IMR-90 (cell line): ENCODE data around the gene IL1B. TPM values are rescaled to one million over a fixed set of nuclear protein-coding genes. Genes with fewer than 3 reads are reported as not detected.

ENCODE experiments used
- ATAC-seq: fragments of 200-7000 bp; cut with Tn5 transposase; 2 replicates; pipeline ENCODE4 v1.9.1; 2020; ENCODE audit warnings: low read depth, mild to moderate bottlenecking, moderate library complexity
- BruUV-seq: library from RNA; stranded (reverse); fragments of 400-500 nt; replicated peaks from 2 replicates; lab custom pipeline; 2021; lab: Mats Ljungman, UMichigan
- CTCF ChIA-PET: fragments of 300-600 bp; formaldehyde crosslinking; extraction: SDS; loops from one replicate; lab custom pipeline; 2021; ENCODE audit warnings: antibody characterized with exemption; lab: Yijun Ruan, JAX
- POLR2A ChIA-PET: fragments of 300-600 bp; sonication (Branson Sonifier 250); formaldehyde crosslinking; loops from one replicate; lab custom pipeline; 2022; ENCODE audit warnings: antibody characterized with exemption; ENCODE audit not compliant: unreplicated experiment; lab: Charles Lee
- DNase-seq: peaks from one replicate; pipeline ENCODE4 v3.0.0; 2013
- H2AFZ ChIP-seq: replicated peaks from 2 replicates; pipeline ENCODE3; 2013; ENCODE audit warnings: low read length, mild to moderate bottlenecking; ENCODE audit not compliant: poor library complexity
- H2AK5ac ChIP-seq: 2 replicates; pipeline ENCODE4 v1.6.1; 2013; ENCODE audit warnings: low read depth, low read length, inconsistent platforms
- H2AK9ac ChIP-seq: replicated peaks from 2 replicates; pipeline ENCODE3; 2013; ENCODE audit warnings: mild to moderate bottlenecking, low read depth, low read length, moderate library complexity; ENCODE audit not compliant: poor library complexity
- H2BK120ac ChIP-seq: 2 replicates; pipeline ENCODE4 v1.6.1; 2013; ENCODE audit warnings: low read depth, low read length, inconsistent platforms
- H2BK15ac ChIP-seq: 3 replicates; pipeline ENCODE4 v1.6.1; 2013; ENCODE audit warnings: low read depth, low read length, inconsistent platforms
- H2BK20ac ChIP-seq: 2 replicates; pipeline ENCODE4 v1.6.1; 2013; ENCODE audit warnings: low read depth, mild to moderate bottlenecking, inconsistent platforms, low read length, moderate library complexity
- H2BK5ac ChIP-seq: 2 replicates; pipeline ENCODE4 v1.6.1; 2013; ENCODE audit warnings: mild to moderate bottlenecking, low read depth, low read length, inconsistent platforms; ENCODE audit not compliant: poor library complexity, severe bottlenecking
- H3K14ac ChIP-seq: replicated peaks from 2 replicates; pipeline ENCODE4 v1.6.1; 2013; ENCODE audit warnings: low read depth, low read length, inconsistent platforms
- H3K18ac ChIP-seq: 2 replicates; pipeline ENCODE4 v1.6.1; 2013; ENCODE audit warnings: low read depth, low read length, control low read depth
- H3K23ac ChIP-seq: 2 replicates; pipeline ENCODE4 v1.6.1; 2013; ENCODE audit warnings: low read depth, low read length, inconsistent platforms
- H3K27ac ChIP-seq: 2 replicates; pipeline ENCODE4 v1.5.1; 2013; ENCODE audit warnings: mild to moderate bottlenecking, control low read depth, low read length; ENCODE audit not compliant: insufficient read depth
- H3K27me3 ChIP-seq: 2 replicates; pipeline ENCODE4 v1.6.1; 2013; ENCODE audit warnings: low read length; ENCODE audit not compliant: control insufficient read depth, insufficient read depth
- H3K36me3 ChIP-seq: 2 replicates; pipeline ENCODE4 v1.6.1; 2013; ENCODE audit warnings: low read length, mixed read lengths; ENCODE audit not compliant: control insufficient read depth, insufficient read depth
- H3K4ac ChIP-seq: 2 replicates; pipeline ENCODE4 v1.6.1; 2013; ENCODE audit warnings: low read depth, low read length, inconsistent platforms
- H3K4me1 ChIP-seq: 2 replicates; pipeline ENCODE4 v1.6.1; 2013; ENCODE audit warnings: low read length, mixed read lengths; ENCODE audit not compliant: control insufficient read depth, insufficient read depth
- H3K4me2 ChIP-seq: 2 replicates; pipeline ENCODE4 v1.6.1; 2013; ENCODE audit warnings: low read depth, mild to moderate bottlenecking, control low read depth, low read length, moderate library complexity
- H3K4me3 ChIP-seq: 2 replicates; pipeline ENCODE4 v1.5.1; 2013; ENCODE audit warnings: low read depth, mild to moderate bottlenecking, control low read depth, low read length, moderate library complexity; ENCODE audit not compliant: insufficient read depth
- H3K56ac ChIP-seq: 2 replicates; pipeline ENCODE4 v1.6.1; 2013; ENCODE audit warnings: low read length, inconsistent platforms; ENCODE audit not compliant: insufficient read depth; ENCODE audit errors: extremely low read depth
- H3K79me1 ChIP-seq, 2 experiments: 2 replicates each; pipeline ENCODE4 v1.6.1; 2013; ENCODE audit warnings: low read length in 2 of 2, inconsistent platforms in 1 of 2, low read depth in 1 of 2
- H3K9ac ChIP-seq: 2 replicates; pipeline ENCODE4 v1.6.1; 2013; ENCODE audit warnings: low read depth, low read length, control low read depth
- H3K9me1 ChIP-seq: 2 replicates; pipeline ENCODE4 v1.6.1; 2013; ENCODE audit warnings: low read length, inconsistent platforms; ENCODE audit not compliant: insufficient read depth
- H3K9me3 ChIP-seq: 2 replicates; pipeline ENCODE4 v1.6.1; 2013; ENCODE audit warnings: low read length; ENCODE audit not compliant: control insufficient read depth, insufficient read depth
- H4K20me1 ChIP-seq: 2 replicates; pipeline ENCODE4 v1.6.1; 2013; ENCODE audit warnings: low read length, inconsistent platforms; ENCODE audit not compliant: insufficient read depth
- H4K5ac ChIP-seq: 2 replicates; pipeline ENCODE4 v1.6.1; 2013; ENCODE audit warnings: mild to moderate bottlenecking, low read depth, low read length, control low read depth
- H4K8ac ChIP-seq, 2 experiments: 2 replicates each; pipeline ENCODE4 v1.6.1; 2013; ENCODE audit warnings: low read depth in 2 of 2, low read length in 2 of 2, control low read depth in 1 of 2, inconsistent platforms in 1 of 2
- H4K91ac ChIP-seq: 2 replicates; pipeline ENCODE4 v1.6.1; 2013; ENCODE audit warnings: low read depth, low read length, inconsistent platforms; ENCODE audit not compliant: insufficient read depth
- BHLHE40 ChIP-seq: fragments of 150-350 bp; IDR thresholded peaks from 2 replicates; pipeline ENCODE4 v1.6.1; 2016; ENCODE audit warnings: mild to moderate bottlenecking, low read depth, low read length
- CEBPB ChIP-seq: IDR thresholded peaks from 2 replicates; pipeline ENCODE4 v1.6.1; 2012; ENCODE audit warnings: low read depth, low read length, improper control_type of control experiment
- CHD1 ChIP-seq: IDR thresholded peaks from 2 replicates; pipeline ENCODE4 v1.6.1; 2012; ENCODE audit warnings: low read depth, low read length, improper control_type of control experiment
- CTCF ChIP-seq: conservative IDR thresholded peaks from 2 replicates; pipeline ENCODE4 v1.5.1; 2012; ENCODE audit warnings: mild to moderate bottlenecking, low read depth, low read length, improper control_type of control experiment
- FOS ChIP-seq: fragments of 150-350 bp; IDR thresholded peaks from 2 replicates; pipeline ENCODE4 v1.6.1; 2016; ENCODE audit warnings: low read depth, low read length
- MAFK ChIP-seq: IDR thresholded peaks from 2 replicates; pipeline ENCODE4 v1.6.1; 2012; ENCODE audit warnings: low read depth, low read length, improper control_type of control experiment
- MAZ ChIP-seq: IDR thresholded peaks from 2 replicates; pipeline ENCODE4 v1.6.1; 2012; ENCODE audit warnings: low read depth, mild to moderate bottlenecking, low read length, improper control_type of control experiment, moderate library complexity, borderline replicate concordance
- MXI1 ChIP-seq: IDR thresholded peaks from 2 replicates; pipeline ENCODE4 v1.6.1; 2012; ENCODE audit warnings: low read depth, mild to moderate bottlenecking, low read length, moderate library complexity, borderline replicate concordance
- NFE2L2 ChIP-seq: fragments of 150-350 bp; IDR thresholded peaks from 2 replicates; pipeline ENCODE4 v1.6.1; 2016; ENCODE audit warnings: low read depth, mild to moderate bottlenecking, low read length
- POLR2A ChIP-seq: IDR thresholded peaks from 2 replicates; pipeline ENCODE4 v1.6.1; 2012; ENCODE audit warnings: mild to moderate bottlenecking, low read depth, low read length
- RAD21 ChIP-seq: IDR thresholded peaks from 2 replicates; pipeline ENCODE4 v1.6.1; 2012; ENCODE audit warnings: low read length, improper control_type of control experiment
- RCOR1 ChIP-seq: IDR thresholded peaks from 2 replicates; pipeline ENCODE4 v1.6.1; 2012; ENCODE audit warnings: mild to moderate bottlenecking, low read length, improper control_type of control experiment; ENCODE audit not compliant: insufficient replicate concordance
- RFX5 ChIP-seq: IDR thresholded peaks from 2 replicates; pipeline ENCODE4 v1.8.0; 2012; ENCODE audit warnings: low read depth, mild to moderate bottlenecking, low read length, moderate library complexity
- SMC3 ChIP-seq: fragments of 150-350 bp; IDR thresholded peaks from 2 replicates; pipeline ENCODE4 v1.6.1; 2016; ENCODE audit warnings: low read depth, mild to moderate bottlenecking, antibody characterized with exemption, low read length, moderate library complexity
- USF2 ChIP-seq: fragments of 150-350 bp; IDR thresholded peaks from 2 replicates; pipeline ENCODE4 v1.6.1; 2017; ENCODE audit warnings: mild to moderate bottlenecking, antibody characterized with exemption, low read length, low read depth
- WGBS, 2 experiments: methylation state at CpG; one replicate each; pipeline versions ENCODE4 v1.1.5 to v1.1.7; 2013; ENCODE audit warnings: missing lambda C conversion rate in 2 of 2; ENCODE audit not compliant: insufficient read length in 1 of 2; ENCODE audit errors: extremely low coverage in 2 of 2; 5-methylcytosine and 5-hydroxymethylcytosine counted together
- dilution Hi-C: fragments of 300-500 bp; cut with HindIII; formaldehyde crosslinking; loops from one replicate; pipeline ENCODE4 v1.14.3; 2018; ENCODE audit warnings: low sequenced_read_pairs; ENCODE audit not compliant: unreplicated experiment
- in situ Hi-C: fragments of 300-500 bp; cut with MboI; formaldehyde crosslinking; loops from 3 replicates; pipeline ENCODE4 v1.14.3; 2019; ENCODE audit warnings: low sequenced_read_pairs, inconsistent platforms, mixed read lengths
- intact Hi-C: fragments of 100-400 bp; cut with micrococcal nuclease; formaldehyde crosslinking; loops from 2 replicates; pipeline ENCODE4 v1.10.0; 2022
- polyA plus RNA-seq, 3 experiments: library from polyadenylated mRNA; depleted of rRNA; stranded (reverse); fragments of >200 nt; gene quantifications; 2 replicates each; pipeline ENCODE4 v1.2.3, GENCODE V29; 2012; ENCODE audit warnings: low replicate concordance in 1 of 3
- total RNA-seq: library from RNA; depleted of rRNA; stranded (reverse); fragments of >200 nt; gene quantifications from 2 replicates; pipeline ENCODE4 v1.2.3, GENCODE V29; 2012
- TF ChIP-seq, protein P1 (sequence below): fragments of 150-350 bp; IDR thresholded peaks from 2 replicates; pipeline ENCODE4 v1.6.1; 2016; ENCODE audit warnings: low read depth, mild to moderate bottlenecking, low read length, moderate library complexity, borderline replicate concordance

Gene IL1B
- total and polyA plus RNA-seq, 2 of the 4 experiments (the other 2 are of a cell fraction) = 3.0 to 4.4 TPM

GRCh38 chr2:112846031-112846430, 9.5 kb upstream of the IL1B start:
- Histone ChIP-seq H2BK120ac (no peak overlapping the region), H2AK5ac (no peak overlapping the region), H3K4me1 (no peaks in the 10 kb centered on the region), H3K9me1 (no peaks in the 10 kb centered on the region), H3K9me3 (no peaks in the 10 kb centered on the region; the same call in 1 of the 2 replicates), H4K20me1 (no peaks in the 10 kb centered on the region), H3K4me2 (no peak overlapping the region), H4K5ac (no peak overlapping the region), H3K27ac (no peak overlapping the region), H2BK20ac (no peak overlapping the region), H2BK5ac (no peak overlapping the region), H3K23ac (no peak overlapping the region), H3K79me1 (no peaks in the 10 kb centered on the region), H3K18ac (no peak overlapping the region), H3K27me3 (no peaks in the 10 kb centered on the region), H2AFZ (no peak overlapping the region), H3K56ac (no peak overlapping the region), H2AK9ac (no peak overlapping the region), H4K8ac (no peak overlapping the region), H2BK15ac (no peak overlapping the region), H4K91ac (no peak overlapping the region), H3K14ac (no peak overlapping the region), H3K36me3 (no peaks in the 10 kb centered on the region), H3K9ac (no peak overlapping the region), H3K4ac (no peak overlapping the region), H3K4me3 (no peak overlapping the region)
- dilution Hi-C loops (no loop called here), in situ Hi-C loops (no loop called here), intact Hi-C loops (no loop called here)
- no peak for DNase-seq
- TF ChIP-seq MAFK (no peak), SMC3 (no peak), NFE2L2 (no peak), BHLHE40 (no peak), RCOR1 (no peak), RAD21 (no peak), MXI1 (no peak), MAZ (no peak), USF2 (no peak), CHD1 (no peak), RFX5 (no peak), CEBPB (no peak), CTCF (no peak), POLR2A (no peak), FOS (no peak)
- TF ChIP-seq, protein P1, sequence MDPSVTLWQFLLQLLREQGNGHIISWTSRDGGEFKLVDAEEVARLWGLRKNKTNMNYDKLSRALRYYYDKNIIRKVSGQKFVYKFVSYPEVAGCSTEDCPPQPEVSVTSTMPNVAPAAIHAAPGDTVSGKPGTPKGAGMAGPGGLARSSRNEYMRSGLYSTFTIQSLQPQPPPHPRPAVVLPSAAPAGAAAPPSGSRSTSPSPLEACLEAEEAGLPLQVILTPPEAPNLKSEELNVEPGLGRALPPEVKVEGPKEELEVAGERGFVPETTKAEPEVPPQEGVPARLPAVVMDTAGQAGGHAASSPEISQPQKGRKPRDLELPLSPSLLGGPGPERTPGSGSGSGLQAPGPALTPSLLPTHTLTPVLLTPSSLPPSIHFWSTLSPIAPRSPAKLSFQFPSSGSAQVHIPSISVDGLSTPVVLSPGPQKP = no peak
- ATAC-seq = no peak
- WGBS, 2 experiments = 92% methylated on average over 4 of the region's 6 CpGs; no CpG with 5 or more reads in 1 of the 2 experiments
- ChIA-PET POLR2A (no interaction called here), CTCF (no interaction called here)
- no TSS peak for BruUV-seq
